IPS DF 4.7 (cell line): Measurements from ENCODE around the gene TYROBP.
"Not testable (repeated sequence)": the region's sequence is repeated elsewhere in the genome, so short reads cannot be mapped to it uniquely, and the experiment has no call there.

Experiments
- DNase-seq: peaks from one replicate; pipeline ENCODE4 v3.0.0-alpha.2; 2013; ENCODE audit warnings: low spot score; ENCODE audit errors: extremely low read depth

TYROBP gene

GRCh38 chr19:35874392-35874930 lies 33.6 kb downstream of the TYROBP start:
- DNase-seq: no peak

DNA sequence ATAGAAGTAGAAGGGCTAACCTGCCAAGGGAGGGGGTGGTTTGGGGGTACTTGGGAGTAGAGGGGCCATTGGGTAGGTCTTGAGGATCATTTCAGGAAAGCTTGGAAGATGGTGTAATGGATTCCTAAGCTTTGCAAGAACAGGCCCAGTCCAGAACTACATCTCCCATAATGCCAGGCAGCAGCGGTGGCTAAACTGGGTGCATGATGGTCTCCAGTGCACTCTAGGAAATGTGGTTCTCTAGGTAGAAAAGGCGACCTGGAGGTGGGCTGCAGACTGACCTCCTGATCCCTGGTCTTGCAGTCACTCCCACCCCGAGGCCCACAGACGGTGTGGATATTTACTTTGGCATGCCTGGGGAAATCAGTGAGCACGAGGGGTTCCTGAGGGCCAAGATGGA lies 35.9 kb downstream of the TYROBP start:
- DNase-seq: no peak

GRCh38 chr19:35871611-35872010 lies 36.5 kb downstream of the TYROBP start:
- no peak for DNase-seq

GRCh38 chr19:35870798-35871197 lies 37.3 kb downstream of the TYROBP start:
- DNase-seq: no peak

DNA sequence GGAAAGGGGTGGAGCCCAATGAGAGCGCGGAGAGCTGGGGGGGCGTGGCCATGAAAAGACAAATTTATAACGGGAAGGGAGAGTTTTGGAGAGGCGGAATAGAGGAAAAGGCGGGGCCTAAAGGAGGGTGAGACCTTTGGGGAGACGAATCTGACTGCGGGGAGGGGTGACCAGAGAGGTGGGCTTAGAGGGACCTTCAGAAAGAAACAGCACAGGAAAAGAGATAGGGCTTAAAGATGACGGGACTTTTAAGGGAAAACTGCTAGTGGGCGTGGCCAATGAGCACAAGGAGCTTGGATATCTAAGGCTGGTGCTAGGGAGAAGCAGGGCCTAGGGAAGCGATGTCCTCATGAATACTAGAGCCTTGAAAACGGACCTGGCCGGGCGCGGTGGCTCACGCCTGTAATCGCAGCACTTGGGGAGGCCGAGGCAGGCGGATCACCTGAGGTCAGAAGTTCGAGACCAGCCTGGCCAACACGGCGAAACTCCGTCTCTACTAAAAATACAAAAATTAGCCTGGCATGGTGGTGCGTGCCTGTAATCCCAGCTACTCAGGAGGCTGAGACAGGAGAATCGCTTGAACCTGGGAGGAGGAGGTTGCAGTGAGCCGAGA lies 37.9 kb downstream of the TYROBP start:
- DNase-seq: not testable (repeated sequence)

GRCh38 chr19:35869327-35870123 lies 38.6 kb downstream of the TYROBP start:
- no peak for DNase-seq

- DNase-seq: no peak
Observed at GRCh38 chr19:35868823-35869326, 39.2 kb downstream of the TYROBP start.

DNA sequence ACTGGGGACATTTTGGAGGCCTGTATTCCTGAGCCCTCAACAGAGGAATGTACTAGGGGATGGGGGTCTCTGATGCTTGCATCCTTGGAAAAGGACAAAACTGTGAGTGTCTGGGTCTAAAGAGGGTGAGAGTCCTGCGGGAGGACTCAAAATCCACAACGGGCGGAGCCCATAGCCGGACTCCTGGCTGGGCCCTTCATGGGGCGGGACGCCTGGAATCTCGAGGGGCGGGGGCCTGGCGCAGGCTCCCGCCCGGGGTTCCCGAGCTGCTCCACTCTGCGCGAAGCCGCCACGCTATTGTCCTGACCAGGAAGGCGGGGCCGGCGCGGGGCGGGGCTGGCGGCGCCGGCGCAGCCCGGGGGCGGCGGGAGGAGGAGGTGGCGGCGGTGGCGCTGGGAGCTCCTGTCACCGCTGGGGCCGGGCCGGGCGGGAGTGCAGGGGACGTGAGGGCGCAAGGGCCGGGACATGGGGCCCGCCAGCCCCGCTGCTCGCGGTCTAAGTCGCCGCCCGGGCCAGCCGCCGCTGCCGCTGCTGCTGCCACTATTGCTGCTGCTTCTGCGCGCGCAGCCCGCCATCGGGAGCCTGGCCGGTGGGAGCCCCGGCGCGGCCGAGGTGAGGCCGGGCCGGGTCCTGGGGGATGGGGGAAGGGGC lies 39.8 kb downstream of the TYROBP start, which contains the start of gene APLP1:
Gene APLP1 (plus strand): TSS at position 403 of the 651 bp plus-strand sequence. CDS start 63 bp downstream, at position 466.
- no peak for DNase-seq

- no peak for DNase-seq
Observed at GRCh38 chr19:35863018-35863417, 45.1 kb downstream of the TYROBP start.

DNA sequence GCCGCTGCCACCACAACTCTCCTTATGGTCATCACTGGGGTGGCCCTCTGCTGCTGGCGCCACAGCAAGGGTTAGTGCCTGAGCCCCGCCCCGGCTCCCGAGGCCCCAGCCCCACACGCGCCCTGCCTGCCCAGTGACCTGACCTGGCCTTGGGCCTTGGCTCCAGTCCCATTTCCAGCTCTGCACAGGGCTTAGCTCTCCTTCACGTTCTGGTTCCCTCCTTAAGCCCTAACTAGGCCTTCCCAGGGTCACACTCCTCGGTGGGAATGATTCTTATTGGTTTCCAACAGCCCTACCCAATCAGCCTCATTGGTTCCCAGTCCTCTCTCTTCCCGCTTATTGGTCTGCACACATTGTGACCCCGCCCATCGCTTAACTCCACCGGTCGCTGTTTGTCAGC lies 45.6 kb downstream of the TYROBP start:
- DNase-seq: no peak

DNA sequence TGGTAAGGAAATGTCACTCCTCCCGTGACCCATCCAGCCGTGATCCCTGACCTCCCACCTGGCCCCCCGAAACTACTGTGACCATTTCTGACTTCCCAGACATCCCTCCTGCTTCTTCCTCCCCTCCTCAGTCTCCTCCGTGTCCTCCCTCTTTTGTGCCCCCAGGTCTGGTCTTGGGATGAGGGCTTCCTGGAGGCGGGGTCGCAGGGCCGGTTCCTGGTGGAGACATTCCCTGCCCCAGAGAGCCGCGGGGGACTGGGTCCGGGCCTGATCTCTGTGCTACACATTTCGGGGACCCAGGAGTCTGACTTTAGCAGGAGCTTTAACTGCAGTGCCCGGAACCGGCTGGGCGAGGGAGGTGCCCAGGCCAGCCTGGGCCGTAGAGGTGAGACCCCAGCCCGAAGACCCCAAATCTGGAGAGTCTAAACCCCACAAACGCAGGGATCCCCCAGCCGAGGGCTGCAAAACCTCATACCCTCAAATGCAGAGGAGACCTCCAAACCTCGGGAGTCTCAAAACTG lies 46.4 kb downstream of the TYROBP start:
- no peak for DNase-seq

GRCh38 chr19:35860818-35861639 lies 47.1 kb downstream of the TYROBP start:
- DNase-seq: no peak

- DNase-seq: no peak
Observed at GRCh38 chr19:35860436-35860817, 47.7 kb downstream of the TYROBP start.

- no peak for DNase-seq
Observed at GRCh38 chr19:35859414-35859813, 48.7 kb downstream of the TYROBP start.

DNA sequence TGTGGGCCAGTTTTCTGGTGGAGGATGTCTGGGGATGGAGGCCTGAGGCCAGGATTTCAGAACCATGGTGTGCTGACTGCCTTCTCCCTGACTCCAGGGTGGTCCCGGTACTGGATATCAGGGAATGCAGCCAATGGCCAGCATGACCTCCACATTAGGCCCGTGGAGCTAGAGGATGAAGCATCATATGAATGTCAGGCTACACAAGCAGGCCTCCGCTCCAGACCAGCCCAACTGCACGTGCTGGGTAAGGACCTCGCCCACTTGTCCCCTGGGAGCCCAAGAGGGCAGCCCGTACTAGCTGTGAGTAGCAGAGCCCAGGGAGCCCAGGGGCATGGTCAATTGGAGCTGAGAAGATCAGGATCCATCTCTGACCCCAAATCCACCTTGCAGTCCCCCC lies 49.8 kb downstream of the TYROBP start:
- no peak for DNase-seq

DNA sequence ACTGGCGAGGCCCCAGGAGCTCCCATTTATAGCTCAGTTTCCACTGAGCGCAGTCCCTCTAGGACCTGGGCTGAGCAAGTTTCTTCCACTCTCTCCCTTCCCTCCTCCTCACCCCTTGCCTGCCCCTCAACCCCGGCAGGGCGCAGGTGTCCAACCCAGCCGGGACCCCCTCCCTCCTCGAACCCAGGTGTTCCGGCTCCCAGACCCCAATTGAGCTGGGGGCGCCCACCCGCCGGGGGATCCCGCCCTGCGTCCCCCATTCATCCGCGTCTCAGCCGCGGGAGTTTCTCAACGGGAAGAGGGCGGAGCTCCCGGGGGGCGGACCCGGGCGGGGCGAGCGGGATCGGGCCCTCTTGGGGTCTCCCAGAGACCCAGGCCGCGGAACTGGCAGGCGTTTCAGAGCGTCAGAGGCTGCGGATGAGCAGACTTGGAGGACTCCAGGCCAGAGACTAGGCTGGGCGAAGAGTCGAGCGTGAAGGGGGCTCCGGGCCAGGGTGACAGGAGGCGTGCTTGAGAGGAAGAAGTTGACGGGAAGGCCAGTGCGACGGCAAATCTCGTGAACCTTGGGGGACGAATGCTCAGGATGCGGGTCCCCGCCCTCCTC lies 51.4 kb downstream of the TYROBP start, which contains the start of gene KIRREL2:
Gene KIRREL2 (plus strand): TSS at position 366 of the 604 bp plus-strand sequence. CDS start 209 bp downstream, at position 575.
- no peak for DNase-seq
